Esophagus mucosa (tissue), 1 donor: Measurements from ENCODE around the gene SPOCK1. TPM values are rescaled to one million over a fixed set of nuclear protein-coding genes. Genes with fewer than 3 reads are reported as not detected.

Source experiments
- ATAC-seq: fragments of 200-7000 bp; cut with Tn5 transposase; one replicate; pipeline ENCODE4 v1.9.1; 2020
- total RNA-seq: library from RNA; stranded (reverse); gene quantifications from one replicate; pipeline ENCODE4 v1.2.4, GENCODE V29; 2023
- donor health status: DM: yes; HTN: yes; CAD: no.

Gene SPOCK1
- total RNA-seq, 1 donor from 2014 or later, result 0.48 TPM

GRCh38 chr5:137491121-137491520, 8.0 kb downstream of the SPOCK1 start:
- no peak for ATAC-seq

- ATAC-seq, result no peak
Measured at GRCh38 chr5:137490591-137490990, 8.5 kb downstream of the SPOCK1 start.

GRCh38 chr5:137488974-137489373, 10.2 kb downstream of the SPOCK1 start:
- ATAC-seq, result no peak

- no peak for ATAC-seq
Measured at GRCh38 chr5:137488516-137488915, 10.6 kb downstream of the SPOCK1 start.

GRCh38 chr5:137487600-137487999, 11.5 kb downstream of the SPOCK1 start:
- no peak for ATAC-seq

GRCh38 chr5:137486707-137487106, 12.4 kb downstream of the SPOCK1 start:
- ATAC-seq, result no peak

GRCh38 chr5:137481596-137481995, 17.5 kb downstream of the SPOCK1 start:
- no peak for ATAC-seq

GRCh38 chr5:137478043-137478442, 21.1 kb downstream of the SPOCK1 start:
- no peak for ATAC-seq

- ATAC-seq, result no peak
Measured at GRCh38 chr5:137470921-137471220, 28.3 kb downstream of the SPOCK1 start.

- no peak for ATAC-seq
Measured at GRCh38 chr5:137470111-137470920, 28.8 kb downstream of the SPOCK1 start.

GRCh38 chr5:137466889-137467288, 32.2 kb downstream of the SPOCK1 start:
- ATAC-seq, result no peak

GRCh38 chr5:137465930-137466329, 33.2 kb downstream of the SPOCK1 start:
- ATAC-seq, result no peak

GRCh38 chr5:137462816-137463520, 36.2 kb downstream of the SPOCK1 start:
- no peak for ATAC-seq

GRCh38 chr5:137462265-137462590, 36.9 kb downstream of the SPOCK1 start:
- ATAC-seq, result no peak

GRCh38 chr5:137461391-137462264, 37.5 kb downstream of the SPOCK1 start:
- no peak for ATAC-seq

GRCh38 chr5:137454671-137455070, 44.5 kb downstream of the SPOCK1 start:
- no peak for ATAC-seq

GRCh38 chr5:137453483-137454080, 45.5 kb downstream of the SPOCK1 start:
- no peak for ATAC-seq

- no peak for ATAC-seq
Measured at GRCh38 chr5:137450759-137451158, 48.4 kb downstream of the SPOCK1 start.

- ATAC-seq, result no peak
Measured at GRCh38 chr5:137448868-137449267, 50.3 kb downstream of the SPOCK1 start.

- ATAC-seq, result no peak
Measured at GRCh38 chr5:137446615-137447014, 52.5 kb downstream of the SPOCK1 start.

GRCh38 chr5:137446151-137446550, 53.0 kb downstream of the SPOCK1 start:
- no peak for ATAC-seq

- ATAC-seq, result no peak
Measured at GRCh38 chr5:137442660-137443059, 56.5 kb downstream of the SPOCK1 start.

- ATAC-seq, result no peak
Measured at GRCh38 chr5:137441476-137441875, 57.6 kb downstream of the SPOCK1 start.
